ENCODE measurements around the gene OXNAD1. TPM values are rescaled to one million over a fixed set of nuclear protein-coding genes. Genes with fewer than 3 reads are reported as not detected.

The OXNAD1 gene
- total RNA-seq, 2 donors from 2014 or later, result 16.1 to 22.4 TPM

GRCh38 chr3:16304061-16305010, 39.3 kb downstream of the OXNAD1 start:
- TF ChIP-seq, protein P1, sequence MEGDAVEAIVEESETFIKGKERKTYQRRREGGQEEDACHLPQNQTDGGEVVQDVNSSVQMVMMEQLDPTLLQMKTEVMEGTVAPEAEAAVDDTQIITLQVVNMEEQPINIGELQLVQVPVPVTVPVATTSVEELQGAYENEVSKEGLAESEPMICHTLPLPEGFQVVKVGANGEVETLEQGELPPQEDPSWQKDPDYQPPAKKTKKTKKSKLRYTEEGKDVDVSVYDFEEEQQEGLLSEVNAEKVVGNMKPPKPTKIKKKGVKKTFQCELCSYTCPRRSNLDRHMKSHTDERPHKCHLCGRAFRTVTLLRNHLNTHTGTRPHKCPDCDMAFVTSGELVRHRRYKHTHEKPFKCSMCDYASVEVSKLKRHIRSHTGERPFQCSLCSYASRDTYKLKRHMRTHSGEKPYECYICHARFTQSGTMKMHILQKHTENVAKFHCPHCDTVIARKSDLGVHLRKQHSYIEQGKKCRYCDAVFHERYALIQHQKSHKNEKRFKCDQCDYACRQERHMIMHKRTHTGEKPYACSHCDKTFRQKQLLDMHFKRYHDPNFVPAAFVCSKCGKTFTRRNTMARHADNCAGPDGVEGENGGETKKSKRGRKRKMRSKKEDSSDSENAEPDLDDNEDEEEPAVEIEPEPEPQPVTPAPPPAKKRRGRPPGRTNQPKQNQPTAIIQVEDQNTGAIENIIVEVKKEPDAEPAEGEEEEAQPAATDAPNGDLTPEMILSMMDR (conservative IDR thresholded peaks at IDR 0.05), result no peak
- Mint-ChIP-seq H3K27ac (no peak overlapping the region), H3K9me3 (no peaks in the 10 kb centered on the region), H3K4me3 (no peak overlapping the region), H3K27me3 (ENCODE audit: insufficient read depth) (no peaks in the 10 kb centered on the region), H3K36me3 (ENCODE audit: low read depth) (peaks cover 33% of the 10 kb centered on the region), H3K4me1 (peaks cover 8% of the 10 kb centered on the region)
- H3K9me3 ChIP-seq (ENCODE audit: control insufficient read depth, low read length), result no peaks in the 10 kb centered on the region
- H3K36me3 ChIP-seq (ENCODE audit: control insufficient read depth, insufficient read depth, low read length), result peaks cover 26% of the 10 kb centered on the region
- DNase-seq, result no peak
- H3K27me3 ChIP-seq (ENCODE audit: control insufficient read depth, insufficient read depth, low read length, poor library complexity, severe bottlenecking), result no peaks in the 10 kb centered on the region
- no peak overlapping the region for H3K27ac ChIP-seq (ENCODE audit: low read depth, low read length)
- H3K4me3 ChIP-seq (ENCODE audit: low read length), result no peak overlapping the region
- peaks cover 3% of the 10 kb centered on the region for H3K4me1 ChIP-seq (ENCODE audit: control insufficient read depth, insufficient read depth, low read length)
- H3K9ac ChIP-seq (ENCODE audit: extremely low read depth, low read length, poor library complexity, severe bottlenecking), result no peak overlapping the region
- 89 to 90% methylated on average over 1 to 2 of the region's 2 CpGs for WGBS, 2 experiments (ENCODE audit: insufficient coverage in 1 of 2, insufficient read length in 1 of 2)

- H3K27ac Mint-ChIP-seq, result no peak overlapping the region
- no peaks in the 10 kb centered on the region for H3K9me3 Mint-ChIP-seq
- peaks cover 33% of the 10 kb centered on the region for H3K36me3 Mint-ChIP-seq (ENCODE audit: low read depth)
- peaks cover 26% of the 10 kb centered on the region for H3K36me3 ChIP-seq (ENCODE audit: control insufficient read depth, insufficient read depth, low read length)
- TF ChIP-seq, protein P1 (conservative IDR thresholded peaks at IDR 0.05), result no peak
- H3K27ac ChIP-seq (ENCODE audit: low read depth, low read length), result no peak overlapping the region
- no peak for DNase-seq
- no peaks in the 10 kb centered on the region for H3K9me3 ChIP-seq (ENCODE audit: control insufficient read depth, low read length)
- H3K9ac ChIP-seq (ENCODE audit: extremely low read depth, low read length, poor library complexity, severe bottlenecking), result no peak overlapping the region
- H3K27me3 Mint-ChIP-seq (ENCODE audit: insufficient read depth), result no peaks in the 10 kb centered on the region
- 88 to 92% methylated on average over 6 to 7 of the region's 7 CpGs for WGBS, 2 experiments (ENCODE audit: insufficient coverage in 1 of 2, insufficient read length in 1 of 2)
- no peak overlapping the region for H3K4me3 Mint-ChIP-seq
- H3K4me3 ChIP-seq (ENCODE audit: low read length), result no peak overlapping the region
- no peaks in the 10 kb centered on the region for H3K27me3 ChIP-seq (ENCODE audit: control insufficient read depth, insufficient read depth, low read length, poor library complexity, severe bottlenecking)
- H3K4me1 ChIP-seq (ENCODE audit: control insufficient read depth, insufficient read depth, low read length), result peaks cover 3% of the 10 kb centered on the region
- H3K4me1 Mint-ChIP-seq, result peaks cover 8% of the 10 kb centered on the region
These were observed 40.1 kb downstream of the OXNAD1 start for GRCh38 chr3:16305111-16305541.

- Histone ChIP-seq H3K4me1 (ENCODE audit: control insufficient read depth, insufficient read depth, low read length) (no peaks in the 10 kb centered on the region), H3K27ac (ENCODE audit: low read depth, low read length) (no peak overlapping the region), H3K27me3 (ENCODE audit: control insufficient read depth, insufficient read depth, low read length, poor library complexity, severe bottlenecking) (no peaks in the 10 kb centered on the region), H3K9me3 (ENCODE audit: control insufficient read depth, low read length) (no peaks in the 10 kb centered on the region), H3K36me3 (ENCODE audit: control insufficient read depth, insufficient read depth, low read length) (peaks cover 11% of the 10 kb centered on the region), H3K4me3 (ENCODE audit: low read length) (no peak overlapping the region), H3K9ac (ENCODE audit: extremely low read depth, low read length, poor library complexity, severe bottlenecking) (no peak overlapping the region)
- Mint-ChIP-seq H3K27ac (no peak overlapping the region), H3K27me3 (ENCODE audit: insufficient read depth) (peaks cover 2% of the 10 kb centered on the region), H3K4me1 (no peaks in the 10 kb centered on the region), H3K36me3 (ENCODE audit: low read depth) (peaks cover 20% of the 10 kb centered on the region), H3K4me3 (no peak overlapping the region), H3K9me3 (no peaks in the 10 kb centered on the region)
- WGBS, 2 experiments (ENCODE audit: insufficient coverage in 1 of 2, insufficient read length in 1 of 2), result 88 to 93% methylated on average over 5 of the region's 5 CpGs
- TF ChIP-seq, protein P1 (conservative IDR thresholded peaks at IDR 0.05), result no peak
- DNase-seq, result no peak
These were observed 43.0 kb downstream of the OXNAD1 start for GRCh38 chr3:16307832-16308531.
